Hair follicle dermal papilla cell (primary cell): ENCODE data around the gene ZNF710. TPM values are rescaled to one million over a fixed set of nuclear protein-coding genes. Genes with fewer than 3 reads are reported as not detected.

Experiments
- small RNA-seq: library from RNA; depleted of rRNA; stranded (forward); fragments of <200 nt; gene quantifications from one replicate; pipeline ENCODE3, GENCODE V24; 2012
- total RNA-seq: library from RNA; depleted of rRNA; stranded (reverse); fragments of >200 nt; gene quantifications from 2 replicates; pipeline ENCODE4 v1.2.3, GENCODE V29; 2012

ZNF710 gene
- 19.7 and 25.2 TPM in 2 replicates for total RNA-seq

DNA sequence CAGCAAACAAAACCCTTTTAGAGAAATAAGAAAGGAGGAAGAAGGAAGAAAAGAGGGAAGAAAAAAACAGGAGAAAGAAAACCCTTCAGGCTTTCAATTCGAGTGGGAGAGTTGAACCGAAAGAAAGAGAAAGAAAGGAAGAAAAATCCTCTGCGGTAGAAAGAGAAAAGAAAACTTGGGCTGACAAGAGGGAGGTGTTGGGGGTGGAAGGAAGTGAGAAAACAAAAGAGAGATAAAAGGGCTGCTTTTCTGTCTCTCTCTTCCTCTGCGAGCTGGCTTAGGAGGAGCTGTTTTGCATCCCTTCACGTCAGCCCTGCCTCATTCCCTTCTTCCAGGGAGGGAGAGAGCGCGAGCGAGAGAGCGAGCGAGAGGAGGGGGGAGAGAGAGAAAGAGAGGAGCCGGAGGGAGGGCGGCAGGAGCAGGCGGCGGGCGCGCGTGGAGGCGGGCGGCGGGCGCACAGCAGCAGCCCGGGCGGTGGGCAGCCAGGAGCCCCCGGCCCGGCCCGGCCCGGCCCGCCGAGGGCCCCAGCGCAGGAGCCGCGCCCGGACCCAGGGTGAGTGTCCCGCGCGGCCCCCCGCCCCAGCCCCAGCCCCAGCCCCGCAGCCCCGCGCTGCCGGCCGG is at the start of gene ZNF710:
TSS of gene ZNF710 (plus strand) at position 263 of the 621 bp plus-strand sequence. CDS start 65,814 bp downstream, outside the sequence.

DNA sequence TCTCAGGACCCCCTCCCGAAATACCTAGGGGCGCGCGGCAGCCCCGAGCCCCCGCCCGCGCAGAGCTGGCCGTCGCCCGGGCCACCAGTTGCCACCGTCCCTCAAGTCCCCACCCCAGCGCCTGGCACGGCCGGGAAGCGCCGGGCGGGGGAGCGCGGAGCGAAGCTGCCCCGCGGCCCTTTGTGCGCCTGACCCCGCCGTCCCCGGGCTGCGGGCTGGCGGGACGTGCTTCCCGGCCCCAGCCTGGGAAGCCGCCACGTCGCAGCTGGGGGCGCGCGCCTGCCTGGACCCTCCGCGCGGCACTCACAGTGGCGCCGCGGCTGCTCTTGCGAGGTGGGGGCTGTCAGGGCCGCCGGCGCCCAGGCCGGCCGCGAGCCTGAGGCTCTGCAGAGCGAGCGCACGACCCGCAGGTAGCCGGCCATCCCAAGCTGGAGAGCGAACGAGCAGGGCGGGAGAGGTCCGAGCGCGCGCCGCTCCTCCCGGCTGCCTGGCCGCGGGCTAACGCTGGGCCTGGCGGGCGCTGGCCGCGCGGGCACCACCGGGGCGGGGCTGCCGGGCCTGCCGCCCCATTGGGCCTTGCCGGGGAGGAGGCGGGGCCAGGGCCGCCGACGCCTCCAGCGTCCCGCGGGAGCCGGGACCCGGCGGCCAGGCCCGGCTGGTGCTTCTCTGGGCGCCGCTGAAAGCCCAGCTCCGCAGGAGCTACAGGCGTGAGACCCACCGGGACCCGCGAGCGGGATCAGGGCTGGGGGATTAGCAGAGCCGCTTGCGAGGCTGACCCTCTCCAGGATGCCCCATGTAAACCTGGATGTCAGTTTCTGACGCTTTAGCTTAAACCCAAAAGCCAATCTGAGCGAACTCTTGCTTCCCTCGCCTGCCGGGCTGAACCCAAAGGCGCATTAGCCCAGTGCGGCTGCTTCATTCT is 101.1 kb downstream of the ZNF710 start, which contains the start of gene IDH2:
TSS of gene IDH2 (minus strand) at position 500 of the 922 bp plus-strand sequence. CDS start at position 422, 78 bp downstream.

Small RNA genes within 50 kb of the gene (small RNA-seq; reads per million reads assigned to genes)
- gene MIR3174 = not detected
- gene RF00066 = not detected

Other genes starting within 250 kb of the ZNF710 start
- gene MESP2, start 225.0 kb upstream of the ZNF710 start, total RNA-seq = 0.12 and 0.32 TPM in 2 replicates
- gene ANPEP, start 186.5 kb upstream of the ZNF710 start, total RNA-seq = 265 and 275 TPM in 2 replicates
- 48.5 and 79.4 TPM in 2 replicates for gene AP3S2, start 107.3 kb upstream of the ZNF710 start, total RNA-seq
- 14.8 and 18.0 TPM in 2 replicates for gene ARPIN, start 88.4 kb upstream of the ZNF710 start, total RNA-seq
- 114 and 153 TPM in 2 replicates for gene IDH2, start 101.1 kb downstream of the ZNF710 start, total RNA-seq
- gene SEMA4B, start 200.0 kb downstream of the ZNF710 start, total RNA-seq = 8.4 and 9.2 TPM in 2 replicates
- gene CIB1, start 232.6 kb downstream of the ZNF710 start, total RNA-seq = 13.5 and 15.9 TPM in 2 replicates
- gene GDPGP1, start 232.9 kb downstream of the ZNF710 start, total RNA-seq = 4.5 and 7.5 TPM in 2 replicates
- 0.16 TPM in 1 of 2 replicates, not detected in the other for gene TTLL13, start 248.2 kb downstream of the ZNF710 start, total RNA-seq